ENCODE data around the gene WNT3.

- TF ChIP-seq CTCF (IDR thresholded peaks at IDR 0.05): no peak
- TF ChIP-seq EZH2phosphoT487 (IDR thresholded peaks at IDR 0.05): no peak
These were observed 39.1 kb upstream of the WNT3 start for GRCh38 chr17:46857600-46857999.

Measured in neural progenitor cell (in vitro differentiated cells).